ENCODE results near the gene AACS.
"Not testable (repeated sequence)": the region's sequence is repeated elsewhere in the genome, so short reads cannot be mapped to it uniquely, and the experiment has no call there.

Gene AACS

DNA sequence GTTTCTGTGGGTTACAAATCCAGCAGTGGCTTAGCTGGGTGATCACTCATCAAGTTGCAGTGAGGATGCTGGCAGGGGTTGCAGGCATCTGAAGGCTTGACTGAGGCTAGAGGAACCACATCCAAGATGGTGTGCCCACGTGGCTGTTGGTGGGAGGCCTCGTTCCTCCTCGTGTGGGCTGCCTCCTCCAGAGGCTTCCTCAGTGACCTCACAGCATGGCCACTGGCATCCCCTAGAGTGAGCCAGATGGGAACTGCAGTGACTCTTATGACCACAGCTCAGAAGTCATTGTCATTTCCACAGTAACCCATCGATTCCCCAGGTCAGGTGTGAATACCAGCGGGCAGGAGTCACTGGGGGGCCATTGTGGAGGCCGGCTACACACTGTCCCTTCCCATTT is 17.8 kb downstream of the AACS start:
- Histone ChIP-seq H3K9ac (ENCODE audit: low read length) (no peak overlapping the region), H3K4me3 (ENCODE audit: low read length) (no peak overlapping the region), H3K27me3 (ENCODE audit: control insufficient read depth, insufficient read depth, low read length) (no peaks in the 10 kb centered on the region), H3K4me1 (ENCODE audit: control insufficient read depth, insufficient read depth, low read length) (no peaks in the 10 kb centered on the region), H3K36me3 (ENCODE audit: control insufficient read depth, insufficient read depth, low read length) (peaks cover 5% of the 10 kb centered on the region), H3K27ac (ENCODE audit: low read depth, low read length) (no peak overlapping the region)

DNA sequence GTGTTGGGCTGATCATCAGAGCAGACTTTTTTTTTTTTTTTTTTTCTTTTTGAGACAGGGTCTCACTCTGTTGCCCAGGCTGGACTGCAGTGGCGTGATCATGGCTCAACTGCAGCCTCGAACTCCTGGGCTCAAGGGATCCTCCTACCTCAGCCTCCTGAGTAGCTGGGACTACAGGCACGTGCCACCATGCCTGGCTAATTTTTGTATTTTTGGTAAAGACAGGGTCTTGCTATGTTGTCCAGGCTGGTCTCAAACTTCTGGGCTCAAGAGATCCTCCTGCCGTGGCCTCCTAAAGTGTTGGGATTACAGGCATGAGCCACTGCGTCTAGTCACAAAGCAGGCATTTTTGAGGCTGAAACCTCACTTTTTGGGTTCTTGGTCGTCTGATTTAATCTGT is 23.0 kb downstream of the AACS start:
- H3K27me3 ChIP-seq (ENCODE audit: control insufficient read depth, insufficient read depth, low read length); H3K9ac ChIP-seq (ENCODE audit: low read length); H3K27ac ChIP-seq (ENCODE audit: low read depth, low read length); H3K4me3 ChIP-seq (ENCODE audit: low read length); H3K36me3 ChIP-seq (ENCODE audit: control insufficient read depth, insufficient read depth, low read length); H3K4me1 ChIP-seq (ENCODE audit: control insufficient read depth, insufficient read depth, low read length): not testable (repeated sequence)

DNA sequence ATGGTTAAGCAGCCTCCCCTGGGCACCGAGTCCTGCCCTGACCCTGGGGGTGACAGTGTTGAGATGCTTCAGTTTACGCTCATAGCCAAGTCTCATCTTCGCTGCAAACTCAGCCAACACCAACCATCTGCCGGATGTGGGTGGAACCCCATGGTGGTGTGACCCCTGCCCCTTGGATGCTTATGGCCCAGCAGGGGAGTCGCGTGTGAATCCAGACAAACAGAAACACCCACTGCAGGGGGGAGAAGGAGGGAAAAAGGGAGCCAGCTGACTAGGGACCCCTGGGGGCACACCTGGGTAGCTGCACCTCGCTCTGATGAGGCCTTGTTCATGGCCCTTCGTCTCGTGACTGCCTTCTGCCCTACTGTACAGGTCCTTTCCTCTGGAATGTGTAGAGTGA is 23.8 kb downstream of the AACS start:
- no peak overlapping the region for H3K27ac ChIP-seq (ENCODE audit: low read depth, low read length)
- H3K9ac ChIP-seq (ENCODE audit: low read length) = no peak overlapping the region
- no peaks in the 10 kb centered on the region for H3K4me1 ChIP-seq (ENCODE audit: control insufficient read depth, insufficient read depth, low read length)
- H3K36me3 ChIP-seq (ENCODE audit: control insufficient read depth, insufficient read depth, low read length) = peaks cover 7% of the 10 kb centered on the region
- H3K4me3 ChIP-seq (ENCODE audit: low read length) = no peak overlapping the region
- H3K27me3 ChIP-seq (ENCODE audit: control insufficient read depth, insufficient read depth, low read length) = no peaks in the 10 kb centered on the region

DNA sequence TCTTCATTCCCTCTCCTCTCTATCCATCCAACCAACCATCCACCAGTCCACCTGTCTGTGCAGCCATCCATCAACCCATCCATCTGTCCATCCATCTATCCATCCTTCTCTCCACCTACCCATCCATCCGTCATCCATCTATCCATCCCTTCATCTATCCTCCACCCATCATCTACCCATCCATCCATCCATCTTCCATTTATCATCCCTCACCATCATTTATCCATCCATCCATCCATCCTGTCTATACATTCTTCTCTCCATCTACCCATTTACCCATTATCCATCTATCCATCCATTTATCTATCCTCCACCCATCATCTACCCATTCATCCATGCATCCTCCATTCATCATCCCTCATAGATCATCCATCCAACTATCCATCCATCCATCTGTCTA is 24.4 kb downstream of the AACS start:
- Histone ChIP-seq H3K4me3 (ENCODE audit: low read length) (no peak overlapping the region), H3K27me3 (ENCODE audit: control insufficient read depth, insufficient read depth, low read length) (no peaks in the 10 kb centered on the region), H3K4me1 (ENCODE audit: control insufficient read depth, insufficient read depth, low read length) (no peaks in the 10 kb centered on the region), H3K9ac (ENCODE audit: low read length) (no peak overlapping the region), H3K27ac (ENCODE audit: low read depth, low read length) (no peak overlapping the region), H3K36me3 (ENCODE audit: control insufficient read depth, insufficient read depth, low read length) (peaks cover 7% of the 10 kb centered on the region)

GRCh38 chr12:125090437-125090836 is 25.2 kb downstream of the AACS start:
- no peaks in the 10 kb centered on the region for H3K4me1 ChIP-seq (ENCODE audit: control insufficient read depth, insufficient read depth, low read length)
- no peak overlapping the region for H3K27ac ChIP-seq (ENCODE audit: low read depth, low read length)
- no peak overlapping the region for H3K9ac ChIP-seq (ENCODE audit: low read length)
- no peaks in the 10 kb centered on the region for H3K27me3 ChIP-seq (ENCODE audit: control insufficient read depth, insufficient read depth, low read length)
- H3K36me3 ChIP-seq (ENCODE audit: control insufficient read depth, insufficient read depth, low read length) = peaks cover 7% of the 10 kb centered on the region
- H3K4me3 ChIP-seq (ENCODE audit: low read length) = no peak overlapping the region

GRCh38 chr12:125091401-125091800 is 26.2 kb downstream of the AACS start:
- Histone ChIP-seq H3K27me3 (ENCODE audit: control insufficient read depth, insufficient read depth, low read length) (no peaks in the 10 kb centered on the region), H3K4me1 (ENCODE audit: control insufficient read depth, insufficient read depth, low read length) (no peaks in the 10 kb centered on the region), H3K4me3 (ENCODE audit: low read length) (no peak overlapping the region), H3K36me3 (ENCODE audit: control insufficient read depth, insufficient read depth, low read length) (peaks cover 4% of the 10 kb centered on the region), H3K27ac (ENCODE audit: low read depth, low read length) (no peak overlapping the region), H3K9ac (ENCODE audit: low read length) (no peak overlapping the region)

DNA sequence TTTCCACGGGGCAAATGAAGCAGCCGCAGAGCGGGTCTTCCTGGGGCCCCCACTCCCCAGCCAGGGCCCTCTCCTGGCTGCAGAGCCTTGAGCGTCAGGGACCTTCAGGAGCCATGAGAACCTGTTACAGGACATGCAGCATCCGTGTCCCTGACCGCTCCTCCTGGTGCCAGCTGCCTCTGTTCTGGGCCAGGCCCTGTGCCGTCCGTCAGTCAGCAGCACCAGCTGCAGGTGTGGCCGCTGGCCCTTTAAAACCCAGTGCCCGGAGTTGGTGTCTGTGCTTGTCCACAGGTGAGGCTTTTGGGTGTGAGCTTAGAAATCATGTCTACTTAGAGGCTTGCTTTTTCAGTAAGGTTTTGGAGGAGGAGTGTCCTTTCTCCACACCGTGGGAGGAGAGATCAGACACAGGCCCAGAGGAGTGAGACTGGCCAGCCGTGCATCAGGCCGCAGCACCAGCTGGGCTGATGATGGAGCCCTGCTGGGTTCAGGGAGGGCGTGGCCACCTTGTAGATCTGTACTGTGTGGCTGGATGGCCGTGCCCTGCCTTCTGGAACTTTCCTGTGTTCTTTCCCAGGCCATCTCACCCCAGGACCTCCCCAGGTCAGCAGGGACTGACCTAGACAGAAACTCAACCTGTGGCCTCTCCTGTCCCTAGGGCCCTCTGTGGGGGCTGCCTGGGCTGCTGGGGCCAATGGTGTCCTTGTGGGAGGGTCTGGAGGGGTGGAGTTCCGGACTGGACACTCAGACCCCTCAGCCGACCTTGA is 27.1 kb downstream of the AACS start:
- Histone ChIP-seq H3K27ac (ENCODE audit: low read depth, low read length) (no peak overlapping the region), H3K9ac (ENCODE audit: low read length) (no peak overlapping the region)

DNA sequence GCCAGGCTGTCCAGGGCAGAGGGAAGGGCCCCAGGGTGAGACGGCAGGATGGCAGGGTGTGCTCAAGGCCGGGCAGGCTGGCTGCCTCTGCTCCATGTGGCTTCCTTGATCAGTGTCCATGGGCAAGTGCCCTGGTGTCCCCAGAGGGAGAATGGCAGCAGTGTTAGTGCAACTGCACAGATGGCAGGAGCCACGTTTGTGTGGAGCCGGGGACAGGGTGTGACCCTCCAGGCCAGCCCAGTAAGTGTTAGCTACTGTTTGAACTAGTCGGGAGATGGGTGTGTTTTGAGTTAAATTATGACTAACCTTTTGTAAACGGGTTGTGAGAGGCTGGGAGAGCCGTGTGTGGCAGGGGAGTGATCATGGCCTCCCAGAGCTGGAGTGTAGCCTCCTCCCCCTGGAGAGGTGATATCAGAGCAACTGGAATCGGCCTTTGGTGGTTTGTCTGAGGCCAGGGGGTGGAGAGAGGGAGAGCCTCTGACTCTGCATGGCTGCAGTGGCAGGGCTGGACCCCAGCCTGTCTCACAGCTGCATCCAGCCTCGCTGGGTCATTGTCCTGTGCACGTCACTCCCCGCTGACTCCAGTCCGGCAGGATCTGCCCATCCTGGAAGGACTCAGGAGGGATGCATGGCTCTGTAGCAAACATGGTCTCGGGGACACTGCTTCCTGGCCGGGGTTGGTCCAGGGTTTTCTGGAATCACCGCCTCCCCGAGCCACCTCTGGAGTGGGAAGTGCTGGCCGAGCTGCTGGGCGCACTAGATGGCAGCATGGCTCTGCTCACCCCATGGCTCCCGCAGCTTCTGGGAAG is 27.8 kb downstream of the AACS start:
- no peak overlapping the region for H3K9ac ChIP-seq (ENCODE audit: low read length)
- no peak overlapping the region for H3K27ac ChIP-seq (ENCODE audit: low read depth, low read length)
- no peaks in the 10 kb centered on the region for H3K4me1 ChIP-seq (ENCODE audit: control insufficient read depth, insufficient read depth, low read length)
- H3K4me3 ChIP-seq (ENCODE audit: low read length) = no peak overlapping the region
- no peaks in the 10 kb centered on the region for H3K27me3 ChIP-seq (ENCODE audit: control insufficient read depth, insufficient read depth, low read length)
- peaks cover 4% of the 10 kb centered on the region for H3K36me3 ChIP-seq (ENCODE audit: control insufficient read depth, insufficient read depth, low read length)

More for the DNA sequence above, 27.1 kb downstream of the AACS start:
- H3K36me3 ChIP-seq (ENCODE audit: control insufficient read depth, insufficient read depth, low read length) = peaks cover 4% of the 10 kb centered on the region
- H3K4me1 ChIP-seq (ENCODE audit: control insufficient read depth, insufficient read depth, low read length) = no peaks in the 10 kb centered on the region
- H3K27me3 ChIP-seq (ENCODE audit: control insufficient read depth, insufficient read depth, low read length) = no peaks in the 10 kb centered on the region
- H3K4me3 ChIP-seq (ENCODE audit: low read length) = no peak overlapping the region

DNA sequence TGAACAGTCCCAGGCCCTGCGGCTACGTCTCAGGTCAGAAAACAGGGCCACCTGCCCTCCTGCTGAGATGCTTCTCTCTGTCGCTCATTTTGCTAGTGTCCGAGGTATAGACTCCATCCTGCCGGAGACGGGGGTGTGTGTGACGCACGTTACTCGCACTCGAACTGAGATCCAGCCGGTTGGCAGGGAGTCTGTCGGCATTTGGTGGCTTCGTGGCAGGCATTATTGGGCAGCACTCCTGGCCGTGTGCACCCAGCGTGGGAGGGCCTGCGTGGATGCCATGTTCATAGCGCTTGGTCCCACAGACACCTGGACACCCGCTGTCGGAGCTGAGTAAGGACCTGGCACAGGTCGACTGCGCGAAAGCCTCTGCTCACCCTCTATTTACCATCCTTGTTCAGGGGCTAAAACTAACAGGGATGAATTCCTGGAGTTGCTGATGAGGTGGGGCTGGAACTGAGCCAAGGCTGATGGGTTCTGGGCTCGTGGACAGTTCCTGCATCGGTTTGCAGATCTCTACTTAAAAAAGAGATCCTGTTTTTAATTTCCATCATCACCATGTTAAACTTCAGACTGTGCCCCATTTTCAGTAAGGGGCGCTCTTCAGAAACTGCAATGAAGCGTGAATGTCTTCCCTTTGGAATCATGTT is 28.6 kb downstream of the AACS start:
- Histone ChIP-seq H3K4me3 (ENCODE audit: low read length) (no peak overlapping the region), H3K36me3 (ENCODE audit: control insufficient read depth, insufficient read depth, low read length) (peaks cover 2% of the 10 kb centered on the region), H3K9ac (ENCODE audit: low read length) (no peak overlapping the region), H3K4me1 (ENCODE audit: control insufficient read depth, insufficient read depth, low read length) (no peaks in the 10 kb centered on the region), H3K27ac (ENCODE audit: low read depth, low read length) (no peak overlapping the region), H3K27me3 (ENCODE audit: control insufficient read depth, insufficient read depth, low read length) (no peaks in the 10 kb centered on the region)

- Histone ChIP-seq H3K36me3 (ENCODE audit: control insufficient read depth, insufficient read depth, low read length) (no peaks in the 10 kb centered on the region), H3K27ac (ENCODE audit: low read depth, low read length) (no peak overlapping the region), H3K4me3 (ENCODE audit: low read length) (no peak overlapping the region), H3K9ac (ENCODE audit: low read length) (no peak overlapping the region), H3K27me3 (ENCODE audit: control insufficient read depth, insufficient read depth, low read length) (no peaks in the 10 kb centered on the region), H3K4me1 (ENCODE audit: control insufficient read depth, insufficient read depth, low read length) (no peaks in the 10 kb centered on the region)
Measured at GRCh38 chr12:125096894-125097293, 31.7 kb downstream of the AACS start.

GRCh38 chr12:125097427-125097826 is 32.2 kb downstream of the AACS start:
- Histone ChIP-seq H3K9ac (ENCODE audit: low read length) (no peak overlapping the region), H3K4me1 (ENCODE audit: control insufficient read depth, insufficient read depth, low read length) (no peaks in the 10 kb centered on the region), H3K36me3 (ENCODE audit: control insufficient read depth, insufficient read depth, low read length) (no peaks in the 10 kb centered on the region), H3K27me3 (ENCODE audit: control insufficient read depth, insufficient read depth, low read length) (no peaks in the 10 kb centered on the region), H3K4me3 (ENCODE audit: low read length) (no peak overlapping the region), H3K27ac (ENCODE audit: low read depth, low read length) (no peak overlapping the region)

DNA sequence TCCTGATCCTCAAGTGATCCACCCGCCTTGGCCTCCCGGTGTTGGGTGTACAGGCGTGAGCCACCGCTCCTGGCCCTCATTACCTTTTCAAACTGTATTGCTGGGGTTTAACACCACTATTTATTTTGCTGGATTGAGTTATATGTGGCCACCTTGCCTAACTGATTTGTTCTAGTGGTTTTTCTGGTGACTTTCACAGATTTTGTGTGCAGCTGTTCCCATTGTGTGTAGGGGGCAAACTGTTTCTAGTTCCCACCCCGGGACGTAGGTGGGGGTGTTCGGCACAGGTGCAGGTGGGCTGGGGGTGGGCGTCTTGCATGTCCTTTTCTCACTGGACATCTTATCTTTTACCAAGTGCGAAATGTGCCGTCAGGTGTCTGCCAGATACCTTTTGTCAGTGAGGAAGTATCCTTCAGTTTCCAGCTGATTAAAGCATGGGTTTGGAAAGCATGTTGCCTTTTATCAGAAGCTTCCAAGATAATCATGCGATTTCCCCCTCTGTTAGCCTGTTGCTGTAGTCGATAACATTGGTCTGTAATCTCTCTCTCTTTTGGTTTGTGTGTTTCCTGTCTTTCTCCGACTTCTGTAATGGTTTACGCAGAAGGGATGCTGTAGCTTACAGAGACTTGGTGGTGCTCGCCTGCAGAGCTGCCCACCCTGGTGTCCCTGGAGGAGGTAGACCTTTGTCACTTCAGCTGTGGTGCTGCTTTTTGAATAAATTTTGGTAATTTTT is 33.6 kb downstream of the AACS start:
- no peak overlapping the region for H3K9ac ChIP-seq (ENCODE audit: low read length)
- H3K4me1 ChIP-seq (ENCODE audit: control insufficient read depth, insufficient read depth, low read length) = no peaks in the 10 kb centered on the region
- H3K4me3 ChIP-seq (ENCODE audit: low read length) = no peak overlapping the region
- peaks cover 4% of the 10 kb centered on the region for H3K36me3 ChIP-seq (ENCODE audit: control insufficient read depth, insufficient read depth, low read length)
- no peaks in the 10 kb centered on the region for H3K27me3 ChIP-seq (ENCODE audit: control insufficient read depth, insufficient read depth, low read length)
- no peak overlapping the region for H3K27ac ChIP-seq (ENCODE audit: low read depth, low read length)

Measured in rectal smooth muscle tissue (tissue), 1 donor.